Erythroblast (primary cell): Measurements from ENCODE around the gene BACE1.

Experiments
- GATA1 ChIP-seq: IDR thresholded peaks from 2 replicates; pipeline ENCODE4 v1.6.1; 2011; ENCODE audit warnings: low read depth, mild to moderate bottlenecking, control low read depth, low read length, moderate library complexity
- POLR2A ChIP-seq: IDR thresholded peaks from 2 replicates; pipeline ENCODE4 v1.6.1; 2011; ENCODE audit warnings: mild to moderate bottlenecking, low read length

- TF ChIP-seq POLR2A = no peak
- TF ChIP-seq GATA1 = no peak
Observed at GRCh38 chr11:117303646-117304315, 12.3 kb downstream of the BACE1 start.
